Transverse colon (tissue), 4 donors: Measurements from ENCODE around the gene SPRR2B. TPM values are rescaled to one million over a fixed set of nuclear protein-coding genes. Genes with fewer than 3 reads are reported as not detected.
"Not testable (repeated sequence)": the region's sequence is repeated elsewhere in the genome, so short reads cannot be mapped to it uniquely, and the experiment has no call there.

Source experiments
- DNase-seq: peaks from one replicate; pipeline ENCODE4 v3.0.0-alpha.2; 2019
- H3K27ac ChIP-seq, 4 donors: fragments of 200-600 bp; sonication (generic); 2 replicates each; pipeline ENCODE4 v1.5.1; 2016 to 2018; ENCODE audit warnings: inconsistent platforms in 4 of 4
- H3K27me3 ChIP-seq: fragments of 200-600 bp; sonication (generic); 2 replicates; pipeline ENCODE4 v1.5.1; 2017; ENCODE audit warnings: inconsistent platforms
- H3K36me3 ChIP-seq, 4 donors: fragments of 200-600 bp; sonication (generic); 2 replicates each; pipeline ENCODE4 v1.5.1; 2017 to 2019; ENCODE audit warnings: inconsistent platforms in 4 of 4
- H3K4me1 ChIP-seq, 4 donors: fragments of 200-600 bp; sonication (generic); 2 replicates each; pipeline ENCODE4 v1.5.1; 2017 to 2020; ENCODE audit warnings: inconsistent platforms in 4 of 4
- H3K4me3 ChIP-seq, 4 donors: fragments of 200-600 bp; sonication (generic); 1 replicate in 1 of 4; 2 replicates in 3 of 4; pipeline versions ENCODE4 v1.5.1 to v1.6.1; 2017 to 2019; ENCODE audit warnings: inconsistent platforms in 4 of 4
- H3K9me3 ChIP-seq, 2 donors: fragments of 200-600 bp; sonication (generic); 2 replicates each; pipeline ENCODE4 v1.5.1; 2017 to 2019; ENCODE audit warnings: inconsistent platforms in 2 of 2
- EP300 ChIP-seq: sonication (generic); formaldehyde crosslinking; IDR thresholded peaks from one replicate; pipeline ENCODE4 v1.6.1; 2017; ENCODE audit warnings: antibody characterized with exemption, low read depth
- POLR2A ChIP-seq: fragments of 450-650 bp; IDR thresholded peaks from one replicate; pipeline ENCODE4 v1.6.1; 2016; ENCODE audit warnings: antibody characterized with exemption, mild to moderate bottlenecking, moderate library complexity
- POLR2AphosphoS5 ChIP-seq, 3 donors: sonication (generic); formaldehyde crosslinking; IDR thresholded peaks; one replicate each; pipeline ENCODE4 v1.6.1; 2016; ENCODE audit warnings: antibody characterized with exemption in 3 of 3
- whole genome bisulfite sequencing, 2 donors: methylation state at CpG; one replicate each; pipeline ENCODE4 v1.1.5; 2018; ENCODE audit warnings: low coverage in 1 of 2; 5-methylcytosine and 5-hydroxymethylcytosine counted together
- in situ Hi-C, 4 donors: fragments of 200-750 bp; cut with MboI; loops; one replicate each; pipeline versions ENCODE4 v1.15.0 to v1.15.1; 2017; ENCODE audit warnings: low sequenced_read_pairs in 3 of 4, low pct_ligation_motif_present in 1 of 4, low pct_unique_long_range_greater_than_20kb in 1 of 4
- intact Hi-C: fragments of 100-400 bp; cut with DNase I; formaldehyde crosslinking; loops from one replicate; pipeline ENCODE4 v1.15.1; 2023; ENCODE audit warnings: low total_unique reads
- total RNA-seq, 4 donors: library from RNA; depleted of rRNA; stranded (reverse); fragments of >200 nt; gene quantifications; one replicate each; pipeline ENCODE4 v1.1.0, GENCODE V29; 2016
- TF ChIP-seq, protein P1 (sequence below), 5 experiments: fragments of 200-600 bp in 3 of 5; fragments of 450-650 bp in 2 of 5; sonication (generic) in 3 of 5; IDR thresholded peaks; 1 replicate in 2 of 5; 2 replicates in 3 of 5; pipeline ENCODE4 v1.5.1; 2016 to 2017; ENCODE audit warnings: antibody characterized with exemption in 5 of 5, inconsistent platforms in 3 of 5, mild to moderate bottlenecking in 2 of 5, moderate library complexity in 1 of 5

The SPRR2B gene
- not detected for total RNA-seq

DNA sequence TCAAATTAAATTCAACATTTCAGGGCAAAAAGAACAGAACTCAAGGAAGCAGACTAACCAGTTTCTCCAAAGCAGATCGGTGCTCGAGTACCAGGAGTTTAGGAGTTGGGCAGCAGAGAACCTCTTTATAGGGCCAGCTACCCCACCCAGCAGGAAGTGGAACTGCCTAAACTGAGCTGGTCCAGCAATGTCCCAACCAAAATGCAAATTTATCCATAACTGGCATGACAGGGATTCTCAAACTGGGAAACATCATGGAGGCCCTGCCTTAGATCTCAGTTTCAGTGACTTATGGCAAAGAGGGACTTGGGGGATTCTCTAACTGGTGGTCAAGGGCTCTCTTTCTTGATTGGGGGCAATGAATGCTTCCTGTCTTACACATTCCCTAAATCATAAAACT lies at the start of gene SPRR2B:
SPRR2B (minus strand) TSS at position 101 of the 400 bp plus-strand sequence. CDS start 772 bp downstream, outside the sequence.
- no peaks in the 10 kb centered on the region for H3K36me3 ChIP-seq
- no peaks in the 10 kb centered on the region for H3K4me1 ChIP-seq
- no peak within 1 kb of the TSS for H3K4me3 ChIP-seq
- H3K27me3 ChIP-seq: no peaks in the 10 kb centered on the region
- TF ChIP-seq POLR2AphosphoS5 (IDR thresholded peaks at IDR 0.05) (no peak), POLR2A (no peak), EP300 (no peak)
- TF ChIP-seq, protein P1, sequence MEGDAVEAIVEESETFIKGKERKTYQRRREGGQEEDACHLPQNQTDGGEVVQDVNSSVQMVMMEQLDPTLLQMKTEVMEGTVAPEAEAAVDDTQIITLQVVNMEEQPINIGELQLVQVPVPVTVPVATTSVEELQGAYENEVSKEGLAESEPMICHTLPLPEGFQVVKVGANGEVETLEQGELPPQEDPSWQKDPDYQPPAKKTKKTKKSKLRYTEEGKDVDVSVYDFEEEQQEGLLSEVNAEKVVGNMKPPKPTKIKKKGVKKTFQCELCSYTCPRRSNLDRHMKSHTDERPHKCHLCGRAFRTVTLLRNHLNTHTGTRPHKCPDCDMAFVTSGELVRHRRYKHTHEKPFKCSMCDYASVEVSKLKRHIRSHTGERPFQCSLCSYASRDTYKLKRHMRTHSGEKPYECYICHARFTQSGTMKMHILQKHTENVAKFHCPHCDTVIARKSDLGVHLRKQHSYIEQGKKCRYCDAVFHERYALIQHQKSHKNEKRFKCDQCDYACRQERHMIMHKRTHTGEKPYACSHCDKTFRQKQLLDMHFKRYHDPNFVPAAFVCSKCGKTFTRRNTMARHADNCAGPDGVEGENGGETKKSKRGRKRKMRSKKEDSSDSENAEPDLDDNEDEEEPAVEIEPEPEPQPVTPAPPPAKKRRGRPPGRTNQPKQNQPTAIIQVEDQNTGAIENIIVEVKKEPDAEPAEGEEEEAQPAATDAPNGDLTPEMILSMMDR (IDR thresholded peaks at IDR 0.05): no peak
- H3K27ac ChIP-seq: no peak within 1 kb of the TSS
- in situ Hi-C loops (no loop called here), intact Hi-C loops (no loop called here)
- DNase-seq: no peak
- WGBS, 2 donors: 57% methylated on average over 2 of the region's 2 CpGs; no CpG with 5 or more reads in 1 of the 2 donors
- H3K9me3 ChIP-seq: no peaks in the 10 kb centered on the region

DNA sequence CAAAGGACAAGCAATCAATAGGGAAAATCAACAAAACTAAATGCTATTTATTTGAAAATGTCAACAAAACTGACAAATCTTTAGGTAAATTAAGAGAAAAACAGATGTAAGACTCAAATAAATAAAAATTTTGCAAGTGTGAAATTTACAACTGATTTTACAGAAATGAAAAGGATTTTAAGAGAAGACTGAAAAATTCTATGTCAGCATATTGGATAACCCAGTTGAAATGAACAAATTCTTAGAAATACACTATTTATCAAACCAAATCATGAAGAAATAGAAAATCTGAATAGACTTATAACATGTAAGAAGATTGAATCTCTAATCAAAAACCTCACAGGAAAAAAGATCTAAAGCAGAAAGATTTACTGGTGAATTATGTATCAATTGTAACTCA lies 49.5 kb upstream of the SPRR2B start:
- H3K9me3 ChIP-seq: no peaks in the 10 kb centered on the region
- DNase-seq: no peak
- TF ChIP-seq EP300 (no peak), POLR2A (no peak), POLR2AphosphoS5 (IDR thresholded peaks at IDR 0.05) (no peak)
- TF ChIP-seq, protein P1 (IDR thresholded peaks at IDR 0.05): no peak
- no peak overlapping the region for H3K4me3 ChIP-seq
- H3K4me1 ChIP-seq: no peaks in the 10 kb centered on the region
- in situ Hi-C loops (no loop called here), intact Hi-C loops (no loop called here)
- H3K27me3 ChIP-seq: no peaks in the 10 kb centered on the region
- H3K27ac ChIP-seq: no peak overlapping the region
- H3K36me3 ChIP-seq: no peaks in the 10 kb centered on the region

DNA sequence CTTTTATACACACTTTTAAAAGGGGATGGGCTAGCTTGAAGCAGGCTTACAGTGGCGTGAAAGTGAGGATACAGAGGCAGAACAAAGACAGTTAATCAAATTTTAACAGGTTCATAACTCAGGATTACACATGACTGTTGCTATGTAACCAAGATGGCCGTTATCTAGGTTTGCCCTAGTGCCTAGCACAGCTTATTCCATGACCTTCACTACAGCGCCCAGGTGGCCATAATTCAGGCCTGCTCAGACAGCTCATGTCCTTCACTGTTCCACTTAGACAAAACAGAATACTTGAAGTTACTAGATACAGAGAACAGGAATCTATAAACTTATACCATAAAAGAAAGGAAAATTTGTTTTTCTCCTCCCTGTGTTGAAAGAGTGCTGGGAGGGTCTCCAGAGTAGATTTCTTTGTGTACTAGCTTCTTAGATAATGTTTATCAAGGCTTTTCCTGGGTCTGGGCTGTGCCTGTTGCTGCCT lies 48.1 kb upstream of the SPRR2B start:
- TF ChIP-seq POLR2AphosphoS5 (IDR thresholded peaks at IDR 0.05) (no peak), EP300 (no peak), POLR2A (no peak)
- TF ChIP-seq, protein P1 (IDR thresholded peaks at IDR 0.05): no peak
- H3K36me3 ChIP-seq: no peaks in the 10 kb centered on the region
- no peak overlapping the region for H3K4me3 ChIP-seq
- no peak overlapping the region for H3K27ac ChIP-seq
- no peaks in the 10 kb centered on the region for H3K27me3 ChIP-seq
- 30% methylated on average over 3 of the region's 3 CpGs; no CpG with 5 or more reads in 1 of the 2 donors for WGBS, 2 donors
- H3K4me1 ChIP-seq: no peaks in the 10 kb centered on the region
- in situ Hi-C loops (no loop called here), intact Hi-C loops (no loop called here)
- no peak for DNase-seq
- no peaks in the 10 kb centered on the region for H3K9me3 ChIP-seq

DNA sequence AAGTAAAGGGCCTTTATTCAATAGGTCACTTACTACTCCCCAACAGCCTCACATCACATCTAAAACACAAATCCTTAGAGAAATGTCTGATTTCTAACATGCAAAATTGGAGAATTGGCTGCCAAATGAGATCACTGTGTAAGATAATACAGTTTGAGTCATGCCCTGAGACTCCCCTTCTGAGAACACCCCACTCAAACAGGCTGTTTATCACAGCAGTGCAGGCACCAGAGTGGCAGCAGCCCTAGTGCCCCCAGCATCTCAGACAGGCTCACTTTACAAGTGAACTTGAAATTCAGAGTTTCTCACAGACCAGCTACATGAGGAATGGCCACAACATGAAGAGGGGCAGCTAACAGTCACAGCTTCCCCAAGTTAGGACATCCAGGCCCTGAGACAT lies 43.9 kb upstream of the SPRR2B start:
- intact Hi-C loops, H3K27ac ChIP-seq, DNase-seq, H3K36me3 ChIP-seq, H3K27me3 ChIP-seq, H3K9me3 ChIP-seq, in situ Hi-C loops, H3K4me1 ChIP-seq, H3K4me3 ChIP-seq: not testable (repeated sequence)

DNA sequence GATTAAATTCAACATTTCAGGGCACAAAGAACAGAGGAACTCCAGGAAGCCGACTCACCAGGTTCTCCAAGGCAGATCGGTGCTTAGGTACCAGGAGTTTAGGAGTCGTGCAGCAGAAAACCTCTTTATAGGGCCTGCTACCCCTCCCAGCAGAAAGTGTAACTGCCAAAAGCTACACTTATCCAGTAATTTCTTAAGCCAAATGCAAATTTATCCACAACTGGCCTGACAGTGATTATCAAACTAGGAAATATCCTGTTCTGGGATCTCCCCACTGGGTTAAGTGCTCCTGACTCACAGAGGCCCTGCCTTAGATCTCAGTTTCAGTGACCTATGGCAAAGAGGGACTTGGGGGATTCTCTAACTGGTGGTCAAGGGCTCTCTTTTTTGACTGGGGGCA lies 42.0 kb upstream of the SPRR2B start, which contains the start of gene SPRR2F:
SPRR2F (minus strand) TSS at position 101 of the 400 bp plus-strand sequence. CDS start 783 bp downstream, outside the sequence.
- DNase-seq: no peak
- H3K4me1 ChIP-seq: no peaks in the 10 kb centered on the region
- no peaks in the 10 kb centered on the region for H3K36me3 ChIP-seq
- H3K27me3 ChIP-seq: no peaks in the 10 kb centered on the region
- intact Hi-C loops: no loop called here
- TF ChIP-seq, protein P1 (IDR thresholded peaks at IDR 0.05): no peak
- TF ChIP-seq EP300 (no peak), POLR2AphosphoS5 (IDR thresholded peaks at IDR 0.05) (no peak)
- in situ Hi-C loops: no loop called here
- 88 to 100% methylated on average over 3 of the region's 3 CpGs for WGBS, 2 donors
- H3K27ac ChIP-seq: no peak within 1 kb of the TSS
- H3K4me3 ChIP-seq: no peak within 1 kb of the TSS
- no peaks in the 10 kb centered on the region for H3K9me3 ChIP-seq

DNA sequence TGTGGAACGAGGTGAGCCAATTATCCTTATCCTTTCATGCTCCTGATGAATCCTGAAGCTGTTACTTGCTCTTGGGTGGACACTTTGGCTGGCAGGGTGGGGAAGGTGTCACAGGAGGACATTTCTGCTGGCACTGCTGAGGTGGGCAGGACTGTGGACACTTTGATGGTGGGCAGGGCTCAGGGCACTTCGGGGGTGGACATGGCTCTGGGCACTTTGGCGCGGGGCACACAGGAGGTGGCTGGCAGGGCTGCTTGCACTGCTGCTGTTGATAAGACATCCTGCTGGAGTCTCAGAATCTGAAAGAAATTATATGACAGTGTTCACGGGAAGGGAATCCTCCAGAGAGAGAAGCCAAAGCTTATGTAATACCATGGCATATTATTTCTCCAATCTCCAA lies 41.0 kb upstream of the SPRR2B start:
- H3K4me3 ChIP-seq, H3K9me3 ChIP-seq, H3K4me1 ChIP-seq, DNase-seq, in situ Hi-C loops, H3K27ac ChIP-seq, intact Hi-C loops, H3K36me3 ChIP-seq, H3K27me3 ChIP-seq: not testable (repeated sequence)
- 68 to 70% methylated on average over 3 to 5 of the region's 5 CpGs for WGBS, 2 donors
